SU-DHL-6 (cell line): ENCODE measurements around the gene CLDN6.

Source experiments
- H2AFZ ChIP-seq: fragments of 200-600 bp; sonication (generic); 2 replicates; pipeline ENCODE4 v1.6.1; 2014; ENCODE audit warnings: low read depth, mild to moderate bottlenecking, moderate library complexity, mixed read lengths, antibody characterized with exemption, low read length; ENCODE audit not compliant: severe bottlenecking
- H3F3A ChIP-seq: fragments of 200-600 bp; shearing (Covaris generic); 2 replicates; pipeline ENCODE4 v1.6.0; 2016; ENCODE audit warnings: antibody characterized with exemption, mild to moderate bottlenecking; ENCODE audit not compliant: insufficient read depth
- H3K27ac ChIP-seq: fragments of 200-600 bp; sonication (generic); 2 replicates; pipeline ENCODE4 v1.5.1; 2016; ENCODE audit warnings: low read depth, mild to moderate bottlenecking, low read length, moderate library complexity, mixed read lengths
- H3K27me3 ChIP-seq: fragments of 200-600 bp; sonication (generic), shearing (Covaris generic); 2 replicates; pipeline ENCODE4 v1.6.0; 2014; ENCODE audit warnings: mild to moderate bottlenecking, low read length
- H3K36me3 ChIP-seq: fragments of 200-600 bp; sonication (generic); 2 replicates; pipeline ENCODE4 v1.6.1; 2014; ENCODE audit warnings: mild to moderate bottlenecking, low read length, mixed read lengths
- H3K4me2 ChIP-seq: fragments of 300-600, 200-600 bp; shearing (Covaris generic), sonication (generic); 2 replicates; pipeline ENCODE4 v1.6.0; 2014; ENCODE audit warnings: low read length, low read depth, mild to moderate bottlenecking; ENCODE audit not compliant: poor library complexity, severe bottlenecking
- H3K4me3 ChIP-seq: fragments of 200-600 bp; sonication (generic); 2 replicates; pipeline ENCODE4 v1.5.1; 2014; ENCODE audit warnings: antibody characterized with exemption, low read length, mild to moderate bottlenecking, mixed read lengths; ENCODE audit not compliant: insufficient read depth, poor library complexity, severe bottlenecking
- H3K79me2 ChIP-seq: fragments of 200-600 bp; sonication (generic); 2 replicates; pipeline ENCODE4 v1.6.1; 2014; ENCODE audit warnings: mild to moderate bottlenecking, low read length, moderate library complexity; ENCODE audit not compliant: insufficient read depth
- H3K9ac ChIP-seq: fragments of 200-600 bp; sonication (generic); 2 replicates; pipeline ENCODE4 v1.7.0; 2014; ENCODE audit warnings: mild to moderate bottlenecking, low read length
- H3K9me2 ChIP-seq: fragments of 200-600 bp; sonication (generic); replicated peaks from 2 replicates; pipeline ENCODE4 v1.6.1; 2014; ENCODE audit warnings: low read length; ENCODE audit not compliant: insufficient read depth
- H3K9me3 ChIP-seq: fragments of 200-600 bp; sonication (generic); 2 replicates; pipeline ENCODE4 v1.6.1; 2014; ENCODE audit warnings: low read length, mixed read lengths; ENCODE audit not compliant: insufficient read depth
- H4K20me1 ChIP-seq: fragments of 200-600 bp; sonication (generic); 2 replicates; pipeline ENCODE4 v1.6.1; 2014; ENCODE audit warnings: low read depth, mild to moderate bottlenecking, antibody characterized with exemption, low read length, moderate library complexity, mixed read lengths
- CTCF ChIP-seq: fragments of 200-600 bp; sonication (generic); IDR thresholded peaks from one replicate; pipeline ENCODE4 v1.5.1; 2017; ENCODE audit warnings: antibody characterized with exemption, mild to moderate bottlenecking, low read length, moderate library complexity; ENCODE audit not compliant: insufficient read depth, poor library complexity, severe bottlenecking
- EZH2phosphoT487 ChIP-seq: fragments of 200-600 bp; sonication (generic), shearing (Covaris generic); conservative IDR thresholded peaks from 2 replicates; pipeline ENCODE4 v1.6.1; 2018; ENCODE audit warnings: mild to moderate bottlenecking, antibody characterized with exemption, low read length, moderate library complexity, mixed read lengths

The CLDN6 gene

GRCh38 chr16:2992383-2993081 lies 25.5 kb downstream of the CLDN6 start:
- H3K27ac ChIP-seq, result no peak overlapping the region
- no peak overlapping the region for H3K4me3 ChIP-seq
- H3F3A ChIP-seq, result no peaks in the 10 kb centered on the region
- TF ChIP-seq CTCF, result no peak
- TF ChIP-seq EZH2phosphoT487, result no peak
- H3K79me2 ChIP-seq, result no peaks in the 10 kb centered on the region
- H3K9me2 ChIP-seq, result no peaks in the 10 kb centered on the region
- H3K36me3 ChIP-seq, result no peaks in the 10 kb centered on the region
- H3K9me3 ChIP-seq, result no peaks in the 10 kb centered on the region
- no peak overlapping the region for H3K4me2 ChIP-seq
- H3K27me3 ChIP-seq, result no peaks in the 10 kb centered on the region
- no peak overlapping the region for H3K9ac ChIP-seq
- no peaks in the 10 kb centered on the region for H4K20me1 ChIP-seq
- H2AFZ ChIP-seq, result no peak overlapping the region

GRCh38 chr16:2991566-2992261 lies 26.3 kb downstream of the CLDN6 start:
- Histone ChIP-seq H3F3A (no peaks in the 10 kb centered on the region), H3K27ac (no peak overlapping the region), H3K9me3 (no peaks in the 10 kb centered on the region), H4K20me1 (no peaks in the 10 kb centered on the region), H3K4me3 (no peak overlapping the region), H3K9ac (no peak overlapping the region), H3K27me3 (no peaks in the 10 kb centered on the region), H3K4me2 (no peak overlapping the region), H3K9me2 (no peaks in the 10 kb centered on the region), H3K79me2 (no peaks in the 10 kb centered on the region), H2AFZ (no peak overlapping the region), H3K36me3 (no peaks in the 10 kb centered on the region)
- no peak for TF ChIP-seq CTCF
- no peak for TF ChIP-seq EZH2phosphoT487

GRCh38 chr16:2990891-2991290 lies 27.1 kb downstream of the CLDN6 start:
- no peaks in the 10 kb centered on the region for H3F3A ChIP-seq
- H2AFZ ChIP-seq, result no peak overlapping the region
- H3K9me2 ChIP-seq, result no peaks in the 10 kb centered on the region
- H4K20me1 ChIP-seq, result no peaks in the 10 kb centered on the region
- H3K9me3 ChIP-seq, result no peaks in the 10 kb centered on the region
- H3K36me3 ChIP-seq, result no peaks in the 10 kb centered on the region
- no peaks in the 10 kb centered on the region for H3K79me2 ChIP-seq
- H3K4me3 ChIP-seq, result no peak overlapping the region
- no peak overlapping the region for H3K4me2 ChIP-seq
- H3K27me3 ChIP-seq, result no peaks in the 10 kb centered on the region
- no peak overlapping the region for H3K9ac ChIP-seq
- H3K27ac ChIP-seq, result no peak overlapping the region
- TF ChIP-seq EZH2phosphoT487 (no peak), CTCF (no peak)
